ENCODE measurements around the gene CABLES2.

GRCh38 chr20:62360854-62361798, 46.0 kb downstream of the CABLES2 start:
- TF ChIP-seq CTCF (IDR thresholded peaks at IDR 0.05; ENCODE audit: extremely low read depth in 1 of 2, insufficient read depth in 1 of 2, low read depth in 1 of 2, low read length in 2 of 2) (no peak), JUN (IDR thresholded peaks at IDR 0.05; ENCODE audit: borderline replicate concordance, insufficient read depth, insufficient read length, low read depth) (no peak), FOS (IDR thresholded peaks at IDR 0.05; ENCODE audit: borderline replicate concordance, insufficient read depth, low read length) (no peak), POLR2A (IDR thresholded peaks at IDR 0.05; ENCODE audit: low read depth, low read length) (no peak), GATA2 (IDR thresholded peaks at IDR 0.05; ENCODE audit: insufficient read depth, insufficient read length, low read depth, low read length) (no peak), EZH2 (IDR thresholded peaks at IDR 0.05; ENCODE audit: borderline replicate concordance, low read depth, low read length, severe bottlenecking) (no peak), MAX (IDR thresholded peaks at IDR 0.05; ENCODE audit: insufficient read depth, insufficient read length) (no peak), MYC (IDR thresholded peaks at IDR 0.05; ENCODE audit: low read depth, low read length) (no peak), POLR2AphosphoS5 (IDR thresholded peaks at IDR 0.05; ENCODE audit: insufficient read depth, low read depth, low read length) (no peak)
